MM.1S (cell line): ENCODE data around the gene CCND2.

ENCODE experiments used
- EZH2 ChIP-seq: fragments of 300-600 bp; sonication (generic); optimal IDR thresholded peaks from 2 replicates; pipeline ENCODE3; 2017; ENCODE audit warnings: low read depth, mild to moderate bottlenecking, antibody characterized with exemption, low read length, mixed read lengths
- TF ChIP-seq, protein P1 (sequence below): fragments of 300-600 bp; sonication (generic); IDR thresholded peaks from 2 replicates; pipeline ENCODE4 v1.5.1; 2016; ENCODE audit warnings: antibody characterized with exemption, low read length, mixed read lengths

DNA sequence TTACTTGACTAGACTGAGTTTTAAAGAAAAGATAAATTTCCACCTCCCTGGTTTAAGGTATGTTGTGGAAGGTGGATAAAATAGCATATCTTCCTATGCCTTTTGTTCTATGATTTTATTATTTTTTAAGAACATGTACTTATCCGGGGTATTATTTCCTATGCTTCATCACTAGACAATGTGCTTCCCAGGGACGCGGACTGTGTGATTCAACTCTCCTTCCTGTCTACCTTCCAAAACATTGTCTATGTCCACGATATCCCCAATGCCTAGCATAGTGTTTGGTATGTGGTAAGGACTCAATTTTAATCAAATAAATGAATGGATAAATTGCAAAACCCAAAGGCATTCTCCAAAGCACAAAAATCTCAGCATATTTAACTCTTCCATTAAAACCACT is 8.3 kb upstream of the CCND2 start:
- TF ChIP-seq, protein P1, sequence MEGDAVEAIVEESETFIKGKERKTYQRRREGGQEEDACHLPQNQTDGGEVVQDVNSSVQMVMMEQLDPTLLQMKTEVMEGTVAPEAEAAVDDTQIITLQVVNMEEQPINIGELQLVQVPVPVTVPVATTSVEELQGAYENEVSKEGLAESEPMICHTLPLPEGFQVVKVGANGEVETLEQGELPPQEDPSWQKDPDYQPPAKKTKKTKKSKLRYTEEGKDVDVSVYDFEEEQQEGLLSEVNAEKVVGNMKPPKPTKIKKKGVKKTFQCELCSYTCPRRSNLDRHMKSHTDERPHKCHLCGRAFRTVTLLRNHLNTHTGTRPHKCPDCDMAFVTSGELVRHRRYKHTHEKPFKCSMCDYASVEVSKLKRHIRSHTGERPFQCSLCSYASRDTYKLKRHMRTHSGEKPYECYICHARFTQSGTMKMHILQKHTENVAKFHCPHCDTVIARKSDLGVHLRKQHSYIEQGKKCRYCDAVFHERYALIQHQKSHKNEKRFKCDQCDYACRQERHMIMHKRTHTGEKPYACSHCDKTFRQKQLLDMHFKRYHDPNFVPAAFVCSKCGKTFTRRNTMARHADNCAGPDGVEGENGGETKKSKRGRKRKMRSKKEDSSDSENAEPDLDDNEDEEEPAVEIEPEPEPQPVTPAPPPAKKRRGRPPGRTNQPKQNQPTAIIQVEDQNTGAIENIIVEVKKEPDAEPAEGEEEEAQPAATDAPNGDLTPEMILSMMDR: no peak
- TF ChIP-seq EZH2: no peak
